K562 (cell line): ENCODE results near the gene DLGAP1.

Experiments
- CTCF ChIP-seq, 3 experiments: IDR thresholded peaks in 2 of 3; conservative IDR thresholded peaks in 1 of 3; 2 replicates each; pipeline ENCODE4 v1.5.1; 2011 to 2012; ENCODE audit warnings: low read length in 3 of 3, mild to moderate bottlenecking in 3 of 3, control low read depth in 2 of 3, improper control_type of control experiment in 1 of 3, inconsistent platforms in 1 of 3, low read depth in 1 of 3, mixed read lengths in 1 of 3, moderate library complexity in 1 of 3; ENCODE audit not compliant: insufficient read depth in 2 of 3
- EZH2 ChIP-seq: IDR thresholded peaks from 2 replicates; pipeline ENCODE4 v1.6.1; 2012; ENCODE audit warnings: low read depth, mild to moderate bottlenecking, inconsistent platforms, low read length, borderline replicate concordance
- FOXM1 ChIP-seq, 2 experiments: fragments of 450-650 bp in 1 of 2; sonication (generic) in 1 of 2; formaldehyde crosslinking in 1 of 2; IDR thresholded peaks; 2 replicates each; pipeline versions ENCODE4 v1.6.1 to v1.9.0; 2017 to 2022; ENCODE audit warnings: low read depth in 2 of 2, mild to moderate bottlenecking in 2 of 2, missing genetic modification reagents in 1 of 2, moderate library complexity in 1 of 2
- MLX ChIP-seq, 2 experiments: fragments of 450-650 bp in 1 of 2; sonication (generic) in 1 of 2; formaldehyde crosslinking; conservative IDR thresholded peaks; 2 replicates each; pipeline versions ENCODE4 v1.4.0 to v1.8.1; 2020 to 2022; ENCODE audit warnings: mild to moderate bottlenecking in 1 of 2, missing genetic modification reagents in 1 of 2
- NFE2L1 ChIP-seq: fragments of 450-650 bp; IDR thresholded peaks from 2 replicates; pipeline ENCODE4 v1.6.1; 2016; ENCODE audit warnings: missing genetic modification characterization, low read depth, mild to moderate bottlenecking, missing compliant biosample characterization, moderate library complexity, borderline replicate concordance
- NUFIP1 ChIP-seq: fragments of 450-650 bp; IDR thresholded peaks from 2 replicates; pipeline ENCODE4 v1.6.1; 2018; ENCODE audit not compliant: partially characterized antibody
- PHB2 ChIP-seq: fragments of 450-650 bp; IDR thresholded peaks from 2 replicates; pipeline ENCODE4 v1.6.1; 2017; ENCODE audit warnings: low read depth
- RNF219 ChIP-seq: fragments of 250-450 bp; sonication (Bioruptor Pico); IDR thresholded peaks from 2 replicates; pipeline ENCODE4 v1.5.0; 2022; ENCODE audit warnings: mild to moderate bottlenecking
- TBP ChIP-seq: optimal IDR thresholded peaks from 2 replicates; pipeline ENCODE3; 2011; ENCODE audit warnings: low read depth, low read length, improper control_type of control experiment
- TCF15 ChIP-seq: fragments of 250-450 bp; sonication (Bioruptor Pico); IDR thresholded peaks from 2 replicates; pipeline ENCODE4 v1.8.0; 2022; ENCODE audit warnings: moderate library complexity, mild to moderate bottlenecking, inconsistent platforms
- ZBTB34 ChIP-seq: fragments of 250-450 bp; sonication (Bioruptor Pico); IDR thresholded peaks from 2 replicates; pipeline ENCODE4 v1.8.0; 2021; ENCODE audit warnings: mild to moderate bottlenecking, moderate library complexity
- ZKSCAN1 ChIP-seq: fragments of 150-350 bp; IDR thresholded peaks from 2 replicates; pipeline ENCODE4 v1.6.1; 2016; ENCODE audit warnings: low read depth, low read length
- ZNF277 ChIP-seq: fragments of 250-450 bp; sonication (Bioruptor Pico); IDR thresholded peaks from 2 replicates; pipeline ENCODE4 v1.8.0; 2022; ENCODE audit warnings: inconsistent platforms, mild to moderate bottlenecking, moderate library complexity, borderline replicate concordance

GRCh38 chr18:3453540-3454364 lies 1001.4 kb downstream of the DLGAP1 start:
- no peak for TF ChIP-seq CTCF (IDR thresholded peaks at IDR 0.05 in 2 of 3, conservative IDR thresholded peaks at IDR 0.05 in 1 of 3; ENCODE audit: insufficient read depth in 2 of 3, low read depth in 1 of 3, low read length in 3 of 3)
- no peak for TF ChIP-seq TCF15 (CRISPR knock-in tag)
- TF ChIP-seq FOXM1 (IDR thresholded peaks at IDR 0.05; ENCODE audit: low read depth) = no peak
- TF ChIP-seq FOXM1 (CRISPR knock-in tag; IDR thresholded peaks at IDR 0.05; ENCODE audit: low read depth) = no peak
- TF ChIP-seq RNF219 (CRISPR knock-in tag) = no peak
- no peak for TF ChIP-seq ZKSCAN1
- no peak for TF ChIP-seq NUFIP1
- TF ChIP-seq ZNF277 (CRISPR knock-in tag) = no peak
- TF ChIP-seq NFE2L1 = no peak
- no peak for TF ChIP-seq MLX (CRISPR knock-in tag; conservative IDR thresholded peaks at IDR 0.05)
- no peak for TF ChIP-seq PHB2
- no peak for TF ChIP-seq EZH2
- no peak for TF ChIP-seq ZBTB34 (CRISPR knock-in tag)
- no peak for TF ChIP-seq TBP
